ENCODE data around the gene LENG8.
A peak's percentile ranks its signal among the peaks of the same experiment; 100 is the strongest.
"Not testable (repeated sequence)": the region's sequence is repeated elsewhere in the genome, so short reads cannot be mapped to it uniquely, and the experiment has no call there.

Gene LENG8

DNA sequence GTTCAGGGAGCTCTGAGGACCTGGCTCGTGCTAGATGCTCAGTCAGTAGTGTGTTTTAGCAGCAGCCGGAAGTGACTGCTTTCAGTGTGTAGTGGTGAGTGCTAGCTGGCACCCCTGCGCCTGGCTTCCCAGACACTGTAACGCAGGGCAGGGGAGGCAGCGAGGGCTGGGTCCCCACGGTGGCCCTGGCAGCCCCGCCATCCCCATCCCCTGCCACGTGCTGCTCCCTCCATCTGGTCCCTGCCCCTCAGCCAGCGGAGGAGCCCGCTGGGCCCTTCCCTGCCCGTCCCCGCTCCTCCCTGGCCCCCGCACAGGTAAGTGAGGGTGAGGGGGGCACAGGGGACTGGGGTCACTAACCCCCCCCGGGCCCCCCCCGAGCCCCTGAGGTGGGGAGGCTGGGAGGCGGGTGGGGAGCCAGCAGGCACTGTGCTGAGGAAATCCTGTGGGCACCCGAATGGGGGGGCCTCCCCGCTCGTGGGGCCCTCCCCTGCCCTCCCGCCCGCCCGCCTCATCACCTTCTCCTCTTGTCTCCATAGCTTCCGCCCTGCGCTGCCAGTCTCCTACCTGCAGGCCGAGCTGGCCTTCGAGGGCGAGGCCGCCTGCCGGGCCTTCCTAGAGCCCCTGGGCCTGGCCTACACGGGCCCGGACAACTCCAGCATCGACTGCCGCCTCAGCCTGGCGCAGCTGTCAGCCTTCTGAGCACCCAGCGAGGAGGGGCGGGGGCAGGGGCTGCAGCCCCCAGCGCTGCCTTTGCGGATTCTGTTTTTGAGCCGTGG is 11.4 kb downstream of the LENG8 start:
- DNase-seq (ENCODE audit: low read depth in 1 of 2, low spot score in 1 of 2), result no peak

DNA sequence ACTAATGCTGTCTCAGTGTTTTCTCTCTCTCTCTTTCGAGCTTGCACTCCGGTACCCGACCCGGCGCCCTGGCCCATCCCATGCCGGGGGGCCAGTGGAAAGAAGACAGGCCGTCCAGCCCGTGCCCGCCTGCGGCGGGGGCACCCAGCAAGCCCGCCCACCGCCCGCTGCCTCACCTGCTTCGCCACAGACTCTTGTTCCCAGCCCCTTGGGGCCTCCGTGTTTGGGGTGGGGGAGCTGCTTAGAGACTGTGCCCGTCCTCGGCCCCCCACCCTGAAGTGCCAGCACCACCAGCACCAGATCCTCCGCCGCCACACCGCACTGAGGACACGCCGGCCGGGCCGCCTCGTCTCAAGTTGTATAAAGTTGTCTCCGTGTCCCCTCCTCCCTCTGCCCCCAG is 12.2 kb downstream of the LENG8 start:
- no peak for DNase-seq (ENCODE audit: low read depth in 1 of 2, low spot score in 1 of 2)

DNA sequence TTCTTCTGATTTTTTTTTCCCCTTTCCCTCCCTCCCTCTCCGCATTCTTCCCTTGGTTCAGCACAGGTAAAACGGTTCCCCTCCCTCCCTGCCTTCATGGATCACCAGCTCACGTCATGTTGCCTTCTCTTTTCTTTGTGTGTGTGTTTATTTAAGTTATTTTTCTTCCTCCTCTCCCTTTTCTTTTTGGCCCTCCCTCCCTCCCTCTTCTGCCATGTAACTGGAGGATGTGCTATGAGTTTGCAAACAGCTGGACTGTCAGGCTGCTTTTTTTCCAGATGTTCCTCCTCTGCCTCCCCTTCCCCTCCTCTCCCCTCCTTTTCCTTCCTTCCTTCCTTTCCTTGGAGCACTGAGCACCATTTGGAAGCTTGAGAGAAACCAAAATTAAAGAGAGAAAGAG is 12.6 kb downstream of the LENG8 start:
- no peak for DNase-seq (ENCODE audit: low read depth in 1 of 2, low spot score in 1 of 2)

DNA sequence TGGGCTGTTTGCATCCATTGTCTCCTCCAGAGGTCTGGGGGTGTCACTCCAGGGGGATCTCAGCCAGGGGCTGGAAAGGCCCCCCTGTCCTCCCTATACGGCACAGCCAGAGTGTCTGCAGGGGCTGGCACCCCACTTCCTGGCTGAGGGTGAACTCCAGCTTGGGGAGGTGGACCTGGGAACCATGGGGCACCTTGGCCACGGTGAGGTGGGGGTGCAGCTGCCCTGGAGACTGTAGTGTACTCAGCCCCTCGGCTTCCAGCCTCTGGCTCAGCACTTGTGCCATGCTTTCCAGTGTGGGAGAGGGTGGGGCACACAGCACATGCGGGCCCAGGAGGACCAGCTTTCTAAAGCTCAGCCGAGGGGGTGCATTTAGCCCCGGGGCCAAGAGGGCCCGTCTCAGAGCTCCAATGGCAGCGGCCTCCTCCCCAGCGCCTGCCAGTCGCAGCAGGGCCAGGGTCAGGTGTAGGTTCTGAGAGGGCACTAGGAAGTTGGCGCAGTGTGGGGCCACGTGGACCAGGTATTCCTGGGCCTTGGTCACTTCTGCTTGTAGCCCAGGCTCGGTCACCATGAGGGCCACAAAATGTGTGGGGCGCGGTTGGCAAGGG is 13.2 kb downstream of the LENG8 start:
- no peak for DNase-seq (ENCODE audit: low read depth in 1 of 2, low spot score in 1 of 2)

DNA sequence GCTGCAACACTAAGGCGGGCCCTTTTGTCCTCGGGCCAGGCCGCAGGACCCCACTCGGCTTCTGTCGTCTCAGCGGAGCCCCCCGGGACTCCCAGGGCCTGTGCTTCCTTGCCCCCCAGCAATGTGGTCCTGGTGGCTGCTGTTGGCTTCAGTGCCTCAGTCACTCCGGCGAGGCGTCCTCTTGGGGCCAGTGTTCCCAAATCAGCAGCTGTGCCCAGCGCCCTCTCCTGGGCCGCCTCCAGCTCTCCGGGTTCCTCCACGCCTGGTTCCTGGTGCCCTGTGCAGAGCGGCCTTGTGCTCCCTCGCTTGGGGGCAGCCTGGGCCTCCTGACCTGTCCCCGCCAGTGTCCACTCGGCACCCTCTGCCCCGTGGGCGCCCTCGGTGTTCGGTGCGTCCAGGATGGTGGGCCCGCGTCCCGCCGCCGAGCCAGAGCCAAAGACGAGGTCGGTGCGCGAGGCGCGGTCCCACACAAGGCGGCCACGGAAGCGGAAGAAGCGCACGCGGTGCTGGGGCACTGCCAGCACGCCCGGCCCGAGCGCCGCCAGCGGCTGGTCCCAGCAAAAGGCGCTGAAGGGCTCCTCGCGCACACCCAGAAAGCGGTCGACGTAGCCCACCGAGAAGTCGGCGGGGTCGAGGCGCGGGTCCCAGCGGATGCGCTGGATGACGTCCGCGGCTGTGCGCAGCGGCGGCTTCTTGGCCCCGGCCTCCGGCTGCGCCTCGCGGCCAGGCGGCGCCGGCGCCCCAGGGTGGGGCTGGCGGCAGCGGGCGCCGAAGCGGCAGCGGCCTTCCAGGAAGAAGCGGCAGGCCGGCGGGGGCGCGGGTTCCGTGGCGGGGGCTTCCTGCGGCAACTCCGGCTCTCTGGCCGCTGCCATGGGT is 13.9 kb downstream of the LENG8 start:
- peak; percentile 48 to 53 for DNase-seq (ENCODE audit: low read depth in 1 of 2, low spot score in 1 of 2)

DNA sequence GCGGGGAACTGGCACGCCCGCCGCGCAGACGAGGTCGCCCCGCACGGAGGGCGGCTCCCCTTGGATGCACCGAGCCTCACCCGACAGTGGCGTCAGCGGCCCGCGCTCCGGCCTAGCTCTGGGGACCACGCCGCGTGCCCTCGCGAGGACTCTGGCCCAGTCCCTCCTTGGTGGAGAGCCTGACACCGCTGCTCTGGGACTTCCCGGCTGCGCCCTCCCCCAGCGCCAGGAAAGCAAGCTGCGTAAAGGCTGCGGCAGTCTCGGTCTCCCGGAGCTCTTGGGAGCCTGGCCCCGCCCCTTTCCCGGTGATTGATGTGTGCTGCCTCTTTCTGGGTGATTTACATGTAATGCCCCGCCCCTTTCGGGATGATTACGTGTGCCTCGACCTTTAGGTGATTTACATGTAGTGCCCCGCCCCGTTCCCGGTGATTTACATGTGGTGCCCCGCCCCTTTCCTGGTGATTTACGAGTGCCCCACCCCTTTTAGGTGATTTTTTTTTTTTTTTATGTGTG is 14.6 kb downstream of the LENG8 start, which contains the start of gene LENG9:
Gene LENG9 (minus strand): TSS at position 248 of the 513 bp plus-strand sequence. CDS start 252 bp downstream, outside the sequence.
- peak; percentile 89 to 95 for DNase-seq (ENCODE audit: low read depth in 1 of 2, low spot score in 1 of 2)

DNA sequence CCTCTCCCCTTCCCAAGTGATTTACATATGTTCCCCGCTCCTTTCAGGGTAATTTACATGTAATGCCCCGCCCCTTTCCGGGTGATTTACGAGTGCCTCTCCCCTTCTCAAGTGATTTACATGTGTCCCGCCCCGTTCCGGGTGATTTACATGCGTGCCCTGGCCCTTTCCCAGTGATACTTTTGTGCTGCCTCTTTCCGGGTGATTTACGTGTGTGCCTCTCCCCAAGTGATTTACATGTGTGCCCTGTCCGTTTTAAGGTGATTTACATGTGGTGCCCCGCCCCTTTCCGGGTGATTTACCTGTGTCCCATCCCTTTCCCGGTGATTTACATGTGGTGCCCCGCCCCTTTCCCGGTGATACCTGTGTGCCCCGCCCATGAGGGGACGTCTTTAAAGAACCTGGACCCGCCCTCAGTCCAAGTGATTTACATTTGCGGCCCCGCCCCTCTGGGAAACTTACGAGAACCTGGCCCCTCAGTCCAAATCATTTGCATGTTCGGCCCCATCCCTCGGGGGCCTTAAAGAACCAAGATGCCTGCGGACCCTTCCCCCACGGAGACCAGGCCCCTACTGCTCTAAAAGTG is 15.1 kb downstream of the LENG8 start:
- DNase-seq (ENCODE audit: low read depth in 1 of 2, low spot score in 1 of 2), result peak; percentile 65 to 75

DNA sequence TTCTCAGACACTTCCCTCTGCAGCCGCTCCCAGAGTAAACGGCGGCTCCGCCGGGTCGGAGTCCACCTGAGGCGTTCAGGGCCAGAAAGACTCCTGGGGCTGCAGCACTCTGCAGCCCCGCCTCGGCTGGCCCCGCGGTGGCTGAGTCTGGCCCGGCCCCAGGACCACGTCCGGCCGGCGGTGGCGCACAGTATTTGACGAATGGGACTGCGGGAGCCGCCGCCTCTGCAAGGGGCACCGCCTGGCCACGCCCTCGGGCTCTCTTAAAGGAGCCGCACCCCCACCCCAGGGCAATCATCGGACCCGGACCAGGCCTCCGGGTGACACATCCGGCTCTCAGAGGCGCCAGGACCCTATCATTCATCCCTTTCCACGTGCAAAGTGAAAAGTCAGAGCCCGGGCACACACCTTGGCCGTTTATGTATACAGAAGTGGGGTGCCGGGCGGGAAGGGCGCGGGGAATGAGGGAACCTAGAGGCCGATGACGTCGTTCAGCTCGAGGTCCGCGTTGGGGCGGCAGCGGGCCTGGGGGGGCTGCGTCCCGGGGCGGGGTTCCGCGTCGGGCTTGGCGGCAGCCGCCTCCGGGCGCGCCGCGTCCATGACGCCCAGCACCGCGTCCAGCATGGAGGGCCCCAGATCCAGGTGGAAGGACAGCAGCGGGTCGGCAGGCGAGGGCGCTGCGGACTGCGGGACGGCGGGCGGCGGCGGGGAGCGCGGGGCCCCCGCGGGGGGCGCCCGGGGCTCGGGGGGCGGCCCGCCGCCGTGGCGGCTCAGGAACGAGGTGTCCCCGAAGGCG is 15.8 kb downstream of the LENG8 start:
- DNase-seq (ENCODE audit: low read depth in 1 of 2, low spot score in 1 of 2), result peak; percentile 52 to 57

DNA sequence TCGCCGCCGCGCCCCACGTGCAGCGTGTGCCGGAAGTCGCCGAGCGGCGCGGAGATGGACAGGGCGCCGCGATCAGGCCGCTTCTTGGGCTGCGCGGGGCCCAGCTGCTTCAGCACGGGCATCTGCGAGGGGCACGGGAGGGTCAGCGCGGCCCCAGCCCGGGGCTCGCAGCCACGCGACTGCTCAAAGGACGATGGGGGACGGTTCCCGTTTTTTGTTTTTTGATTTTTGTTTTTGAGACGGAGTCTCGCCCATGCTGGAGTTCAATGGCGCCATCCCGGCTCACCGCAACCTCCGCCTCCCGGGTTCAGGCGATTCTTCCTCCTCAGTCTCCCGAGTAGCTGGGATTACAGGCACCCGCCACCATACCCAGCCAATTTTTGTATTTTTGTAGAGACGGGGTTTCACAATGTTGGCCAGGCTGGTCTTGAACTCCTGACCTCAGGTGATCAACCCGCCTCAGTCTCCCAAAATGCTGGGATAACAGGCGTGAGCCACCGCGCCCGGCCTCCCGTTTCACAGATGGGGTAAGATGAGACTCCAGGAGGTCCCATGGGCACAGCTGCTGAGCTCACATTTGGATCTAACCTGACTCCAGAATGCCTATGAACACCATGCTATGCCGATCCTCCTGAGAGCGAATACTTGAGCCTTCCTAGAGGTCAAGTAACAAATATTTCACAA is 16.6 kb downstream of the LENG8 start:
- DNase-seq (ENCODE audit: low read depth in 1 of 2, low spot score in 1 of 2), result no peak

DNA sequence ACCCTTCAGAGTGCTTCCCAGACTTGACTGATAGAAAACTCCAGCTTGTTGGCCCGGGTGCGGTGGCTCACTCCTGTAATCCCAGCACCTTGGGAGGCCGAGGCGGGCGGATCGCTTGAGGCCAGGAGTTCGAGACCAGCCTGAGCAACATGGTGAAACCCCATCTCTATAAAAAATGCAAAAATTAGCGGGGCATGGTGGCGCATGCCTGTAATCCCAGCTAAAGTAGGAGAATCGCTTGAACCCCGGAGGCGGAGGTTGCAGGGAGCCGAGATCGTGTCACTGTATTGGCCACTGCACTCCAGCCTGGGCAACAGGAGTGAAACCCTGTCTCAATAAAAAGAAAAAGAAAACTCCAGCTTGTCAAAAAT is 17.1 kb downstream of the LENG8 start:
- not testable (repeated sequence) for DNase-seq (ENCODE audit: low read depth in 1 of 2, low spot score in 1 of 2)

DNA sequence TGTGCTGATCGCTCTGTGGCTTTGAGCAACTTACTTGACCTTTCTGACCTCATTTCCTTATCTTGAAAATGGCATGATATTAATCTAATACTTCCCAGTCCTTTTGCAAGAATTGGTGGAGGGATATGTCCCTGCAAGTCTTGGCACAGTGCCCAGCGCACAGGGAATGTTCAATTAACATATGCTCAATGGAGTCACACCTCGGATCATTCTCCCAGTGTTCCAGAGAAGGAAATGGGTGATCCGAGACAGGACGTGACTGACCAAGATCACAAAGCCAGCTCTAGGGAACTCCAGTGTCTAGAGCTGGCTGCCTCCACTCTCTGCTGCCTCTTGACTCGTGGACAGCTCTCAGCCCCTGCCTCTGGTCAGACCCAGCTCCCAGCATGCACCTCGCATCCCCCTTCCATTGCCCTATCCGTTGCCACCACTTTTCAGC is 20.5 kb downstream of the LENG8 start:
- no peak for DNase-seq (ENCODE audit: low read depth in 1 of 2, low spot score in 1 of 2)

DNA sequence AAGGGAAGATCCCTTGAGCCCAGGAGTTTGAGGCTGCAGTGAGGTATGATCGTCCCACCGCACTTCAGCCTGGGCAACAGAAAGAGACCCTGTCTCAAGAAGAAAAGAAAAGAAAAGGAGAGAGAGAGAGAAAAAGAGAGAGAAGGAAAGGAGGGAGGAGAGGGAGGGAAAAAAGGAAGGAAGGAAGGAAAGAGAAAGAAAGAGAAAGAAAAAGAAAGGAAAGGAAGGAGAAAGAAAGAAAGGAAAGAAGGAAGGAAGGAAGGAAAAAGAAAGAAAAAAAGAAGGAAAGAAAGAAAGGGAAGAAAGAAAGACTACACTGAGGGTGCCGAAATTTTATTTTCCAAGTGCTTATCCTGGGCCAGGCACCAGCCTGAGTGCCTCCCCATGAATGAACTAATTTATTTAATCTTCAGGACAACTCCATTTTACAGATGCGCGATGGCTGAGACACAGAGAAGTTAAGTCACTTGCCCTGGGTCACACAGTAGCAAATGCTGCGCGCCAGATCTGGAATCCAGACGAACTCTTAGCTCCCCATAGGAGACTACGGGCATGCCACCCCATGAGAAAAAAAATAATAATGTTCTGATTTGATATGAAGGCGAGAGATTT is 21.4 kb downstream of the LENG8 start:
- DNase-seq (ENCODE audit: low read depth in 1 of 2, low spot score in 1 of 2), result no peak

DNA sequence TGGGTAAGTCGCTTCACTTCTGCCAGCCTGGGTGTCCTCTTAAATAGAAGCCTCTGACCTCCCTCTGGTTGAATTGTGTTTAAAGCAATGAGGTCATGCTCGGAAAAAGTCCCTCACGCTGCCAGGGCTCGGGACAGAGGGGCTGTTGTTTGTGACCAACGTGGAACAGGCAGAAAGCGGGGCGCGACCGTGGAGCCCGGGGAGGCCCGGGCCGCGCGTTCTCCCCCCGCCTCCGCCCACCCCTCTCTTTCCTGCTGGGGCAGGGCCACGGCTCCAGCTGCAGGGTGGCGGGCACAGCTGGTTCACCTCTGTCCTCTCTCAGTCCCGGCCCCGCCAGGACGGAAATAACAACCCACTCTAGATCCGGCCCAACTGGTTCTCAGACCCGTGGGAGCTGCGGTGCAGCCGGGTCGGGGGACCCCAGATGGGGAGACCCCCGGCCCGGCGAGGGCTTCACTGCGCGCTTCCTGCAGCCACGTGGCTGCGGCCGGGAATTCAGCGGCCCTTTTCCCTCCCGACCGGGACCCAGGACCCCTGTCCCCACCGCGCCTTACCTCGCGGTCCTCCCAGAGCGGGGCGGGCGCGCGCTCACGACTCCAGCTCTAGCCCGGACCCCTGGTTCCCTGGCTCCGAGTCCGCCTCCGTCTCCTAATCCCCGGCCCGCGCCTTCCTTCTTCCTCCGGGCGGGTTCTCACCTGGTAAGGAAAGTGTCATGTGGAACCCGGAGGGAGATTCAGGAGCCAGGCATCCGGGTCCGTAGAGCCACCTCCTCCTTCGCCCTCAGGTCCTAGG is 22.2 kb downstream of the LENG8 start:
- no peak for DNase-seq (ENCODE audit: low read depth in 1 of 2, low spot score in 1 of 2)

DNA sequence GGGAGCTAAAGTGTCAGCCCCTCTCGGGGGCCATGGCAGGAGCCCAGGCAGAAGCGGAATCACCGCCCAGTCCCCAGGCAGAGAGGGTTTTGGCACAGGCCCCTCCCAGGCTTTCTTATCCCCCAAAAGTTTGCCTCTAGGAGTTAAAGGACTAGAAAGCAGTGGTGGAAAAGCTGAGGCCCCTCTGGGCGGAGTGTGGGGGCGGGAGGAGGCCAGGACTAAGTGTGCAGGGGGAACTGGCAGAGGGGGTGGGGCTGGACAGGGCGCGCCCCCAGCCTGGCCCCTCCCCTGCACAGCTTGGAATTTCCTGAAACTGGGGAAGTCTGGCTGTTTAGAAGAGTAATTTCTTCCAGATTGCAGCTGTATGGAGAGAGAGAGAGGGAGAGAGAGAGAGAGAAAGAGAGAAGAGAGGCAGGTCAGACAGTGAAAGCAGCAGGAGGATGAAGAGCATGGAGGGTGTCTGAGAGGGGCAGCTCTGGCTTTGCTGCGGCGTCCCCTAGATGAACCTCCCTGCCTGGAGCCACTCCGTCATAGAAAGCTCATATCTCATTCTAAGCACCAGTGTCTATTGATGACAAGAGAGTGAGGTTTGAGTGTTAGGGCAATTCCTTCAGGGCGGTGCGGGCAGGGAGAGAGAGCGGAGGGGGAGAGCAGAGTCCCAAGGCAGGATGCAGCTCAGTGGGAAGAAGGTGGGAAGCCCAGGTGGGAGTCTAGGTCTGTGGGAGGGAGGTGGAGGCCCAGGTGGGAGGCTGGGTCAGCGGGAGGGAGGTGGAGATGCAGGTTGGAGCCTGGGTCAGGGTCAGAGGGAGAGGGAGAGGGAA is 24.3 kb downstream of the LENG8 start, which contains the start of gene CDC42EP5:
Gene CDC42EP5 (minus strand): TSS at position 226 of the 821 bp plus-strand sequence. CDS start 7,749 bp downstream, outside the sequence.
- no peak for DNase-seq (ENCODE audit: low read depth in 1 of 2, low spot score in 1 of 2)

DNA sequence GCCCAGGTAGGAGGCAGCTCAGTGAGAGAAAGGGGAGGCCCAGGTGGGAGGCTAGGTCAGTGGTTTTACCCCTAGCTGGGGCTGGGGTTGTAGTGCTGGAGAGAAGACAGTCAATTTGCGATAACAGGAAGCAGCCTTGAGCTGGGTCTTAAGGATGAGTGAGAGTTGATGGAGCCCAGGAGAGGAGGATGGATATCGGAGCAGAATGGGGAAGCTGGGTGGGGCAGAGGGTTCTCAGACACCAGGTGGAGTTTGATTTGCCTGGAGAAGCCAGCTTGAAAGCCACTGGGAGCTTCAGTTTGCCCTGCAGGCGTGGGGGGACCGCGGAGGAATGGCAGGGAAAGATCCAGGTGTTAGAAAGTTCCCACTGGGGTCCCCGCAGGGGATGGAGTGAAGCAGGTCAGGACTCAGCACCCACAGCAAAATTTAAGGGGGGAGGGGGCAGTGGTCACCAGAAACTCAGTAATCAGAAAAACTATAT is 24.9 kb downstream of the LENG8 start:
- DNase-seq (ENCODE audit: low read depth in 1 of 2, low spot score in 1 of 2), result no peak

DNA sequence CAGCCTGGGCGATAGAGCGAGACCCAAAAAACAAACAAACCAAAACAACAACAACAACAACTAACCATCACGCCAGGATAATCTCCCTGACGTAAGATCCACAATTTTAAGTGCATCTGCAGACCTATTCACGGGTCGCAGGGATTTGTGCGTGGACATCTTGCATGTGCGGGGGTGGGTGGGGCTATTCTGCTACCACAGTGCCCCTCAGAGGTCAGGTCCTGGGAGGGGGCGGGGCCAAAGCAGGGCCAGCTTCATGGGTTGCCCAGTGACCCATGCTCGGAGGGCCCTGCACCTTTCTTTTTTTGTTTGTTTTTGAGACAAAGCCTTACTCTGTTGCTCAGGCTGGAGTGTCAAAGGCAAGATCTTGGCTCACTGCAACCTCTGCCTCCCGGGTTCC is 26.7 kb downstream of the LENG8 start:
- DNase-seq (ENCODE audit: low read depth in 1 of 2, low spot score in 1 of 2), result no peak

DNA sequence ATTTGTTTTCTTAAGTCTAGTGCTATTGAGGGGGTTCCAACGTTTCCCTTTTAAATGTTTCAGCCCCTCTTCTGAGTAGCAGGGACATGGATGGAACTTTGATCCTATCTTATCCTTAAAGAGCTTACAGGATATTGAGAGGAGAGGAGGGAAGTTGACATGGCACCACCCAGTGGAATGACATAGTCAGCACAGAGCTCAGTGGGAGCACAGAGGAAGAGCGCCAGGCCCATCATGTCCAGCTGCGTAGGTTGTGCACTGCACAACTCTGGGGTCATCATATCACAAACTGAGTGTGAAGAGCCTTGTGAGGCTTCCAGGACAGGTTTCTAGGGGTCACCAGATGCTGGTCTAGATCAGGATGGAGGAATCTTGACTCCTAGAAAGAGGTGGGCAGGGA is 28.7 kb downstream of the LENG8 start:
- no peak for DNase-seq (ENCODE audit: low read depth in 1 of 2, low spot score in 1 of 2)

Data from activated CD4-positive, alpha-beta T cell treated with anti-CD3 and anti-CD28 coated beads, Interleukin-2, amount 50 U/mL, for 24 hours (primary cell).